Subcutaneous adipose tissue (tissue), 4 donors: Measurements from ENCODE around the gene TADA3. TPM values are rescaled to one million over a fixed set of nuclear protein-coding genes. Genes with fewer than 3 reads are reported as not detected.

Experiments
- CTCF ChIP-seq: fragments of 450-650 bp; IDR thresholded peaks from one replicate; pipeline ENCODE4 v1.5.1; 2016; ENCODE audit warnings: low read depth, mild to moderate bottlenecking, control low read depth, antibody characterized with exemption, moderate library complexity
- total RNA-seq, 4 donors: library from RNA; depleted of rRNA; stranded (reverse); fragments of >200 nt; gene quantifications; one replicate each; pipeline ENCODE4 v1.1.0, GENCODE V29; 2016

TADA3 gene
- total RNA-seq, 4 donors from 2014 or later, result 32.1 to 69.6 (median 58.9) TPM

DNA sequence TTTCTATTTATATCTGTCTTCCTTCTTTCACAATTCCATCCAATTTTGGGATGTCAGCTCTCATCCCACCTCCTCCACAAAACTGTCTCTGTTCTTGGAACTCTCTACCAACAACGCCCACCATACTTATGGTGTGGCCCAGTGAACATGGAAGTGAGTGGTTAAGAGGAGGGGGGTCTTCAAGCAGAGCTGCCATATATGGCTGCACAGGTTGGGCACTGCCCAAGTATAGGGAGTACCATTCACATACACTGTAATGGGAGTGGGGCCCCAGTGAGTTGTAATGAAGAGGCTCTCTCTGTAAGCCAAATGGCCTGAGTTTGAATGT, 14.6 kb downstream of the TADA3 start:
- no peak for TF ChIP-seq CTCF

- TF ChIP-seq CTCF, result no peak
Measured at GRCh38 chr3:9776896-9777693, 15.2 kb downstream of the TADA3 start.

- no peak for TF ChIP-seq CTCF
Measured at GRCh38 chr3:9770276-9770812, 21.9 kb downstream of the TADA3 start.

GRCh38 chr3:9769426-9770275, 22.6 kb downstream of the TADA3 start, which contains the start of gene CAMK1:
Gene CAMK1, minus strand, starts transcription at chr3:9769947. Its CDS starts 2,198 bp downstream, at chr3:9767749.
- no peak for TF ChIP-seq CTCF

GRCh38 chr3:9769012-9769411, 23.3 kb downstream of the TADA3 start:
- no peak for TF ChIP-seq CTCF

DNA sequence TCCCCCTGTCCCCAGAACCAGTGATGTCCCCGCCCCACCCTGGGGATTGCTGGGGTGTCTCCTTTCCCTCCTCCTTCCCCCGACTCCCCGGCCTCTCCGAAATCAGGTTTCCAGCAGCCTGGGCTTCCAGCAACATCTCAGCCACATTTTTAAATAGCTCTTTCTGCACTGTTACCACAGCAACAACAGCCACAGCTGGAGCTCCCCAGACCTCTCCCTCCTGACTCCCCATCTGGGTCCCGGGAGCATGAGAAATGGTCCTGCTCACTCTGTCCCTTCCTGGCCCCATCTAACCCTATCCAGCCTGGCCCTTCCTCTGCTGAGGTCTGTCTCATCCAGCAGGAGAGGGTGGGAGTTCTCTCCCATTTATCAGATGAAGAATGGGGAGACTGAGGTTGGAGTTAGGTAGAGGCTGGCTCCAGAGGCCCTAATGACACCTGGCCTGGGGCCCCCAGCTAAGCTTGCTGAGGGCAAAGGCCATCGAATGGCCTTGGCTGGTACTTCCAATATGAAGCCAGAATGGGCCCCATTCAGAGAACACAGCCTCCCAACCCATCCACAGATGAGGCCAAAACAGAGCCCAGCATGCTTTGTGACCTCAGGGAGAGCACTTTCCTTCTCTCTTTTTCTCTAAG, 24.0 kb downstream of the TADA3 start:
- TF ChIP-seq CTCF, result no peak
